ENCODE results near the gene CHSY3.

The CHSY3 gene

GRCh38 chr5:130032807-130033206, 128.5 kb downstream of the CHSY3 start:
- Histone ChIP-seq H3K9me3 (ENCODE audit: control insufficient read depth, insufficient read depth, low read depth, low read length) (no peaks in the 10 kb centered on the region), H3K4me1 (ENCODE audit: control insufficient read depth, insufficient read depth, low read length) (no peaks in the 10 kb centered on the region), H3K4me3 (ENCODE audit: low read depth, low read length) (no peak overlapping the region), H3K36me3 (ENCODE audit: control insufficient read depth in 2 of 2, insufficient read depth in 1 of 2, low read length in 2 of 2) (no peaks in the 10 kb centered on the region), H3K27ac (ENCODE audit: extremely low read depth, low read depth, low read length) (no peak overlapping the region)
- TF ChIP-seq ZBTB10 (tag by site-specific recombination; IDR thresholded peaks at IDR 0.05) (no peak), ZNF133 (tag by site-specific recombination; IDR thresholded peaks at IDR 0.05) (no peak), ZNF645 (tag by site-specific recombination; IDR thresholded peaks at IDR 0.05) (no peak), ZNF692 (tag by site-specific recombination; IDR thresholded peaks at IDR 0.05) (no peak), ZNF658 (tag by site-specific recombination; IDR thresholded peaks at IDR 0.05) (no peak), GLI2 (tag by site-specific recombination; IDR thresholded peaks at IDR 0.05; ENCODE audit: borderline replicate concordance, low read depth) (no peak), ZNF248 (tag by site-specific recombination; IDR thresholded peaks at IDR 0.05) (no peak), ZNF530 (tag by site-specific recombination; IDR thresholded peaks at IDR 0.05; ENCODE audit: low read depth) (no peak), ZNF544 (tag by site-specific recombination; IDR thresholded peaks at IDR 0.05) (no peak), GFI1B (tag by site-specific recombination; IDR thresholded peaks at IDR 0.05) (no peak), ELK4 (IDR thresholded peaks at IDR 0.05; ENCODE audit: borderline replicate concordance, low read depth, low read length) (no peak), ZFHX2 (tag by site-specific recombination; conservative IDR thresholded peaks at IDR 0.05) (no peak), ZNF341 (tag by site-specific recombination; IDR thresholded peaks at IDR 0.05; ENCODE audit: low read depth) (no peak), ZNF174 (tag by site-specific recombination; IDR thresholded peaks at IDR 0.05) (no peak)
- POLR2A ChIA-PET = no interaction called here
- CTCF ChIA-PET = interaction anchor here (0.6 kb wide), 1 partner anchor 19 kb away, joined by 3 read pairs; no protein-coding TSS in a partner anchor

- H3K27ac ChIP-seq (ENCODE audit: extremely low read depth, low read depth, low read length) = no peak overlapping the region
- ChIA-PET CTCF (no interaction called here), POLR2A (no interaction called here)
- H3K4me3 ChIP-seq (ENCODE audit: low read depth, low read length) = no peak overlapping the region
- H3K4me1 ChIP-seq (ENCODE audit: control insufficient read depth, insufficient read depth, low read length) = no peaks in the 10 kb centered on the region
- H3K36me3 ChIP-seq (ENCODE audit: control insufficient read depth in 2 of 2, insufficient read depth in 1 of 2, low read length in 2 of 2) = no peaks in the 10 kb centered on the region
- TF ChIP-seq ZNF148 (tag by site-specific recombination; IDR thresholded peaks at IDR 0.05; ENCODE audit: borderline replicate concordance) = no peak
- no peak for TF ChIP-seq HOXC10 (CRISPR knock-in tag; IDR thresholded peaks at IDR 0.05)
- TF ChIP-seq ELK4 (IDR thresholded peaks at IDR 0.05; ENCODE audit: borderline replicate concordance, low read depth, low read length) = no peak
- TF ChIP-seq ZNF221 (tag by site-specific recombination; IDR thresholded peaks at IDR 0.05; ENCODE audit: borderline replicate concordance) = no peak
- TF ChIP-seq ZNF596 (tag by site-specific recombination; IDR thresholded peaks at IDR 0.05) = no peak
- TF ChIP-seq ZNF211 (tag by site-specific recombination; IDR thresholded peaks at IDR 0.05; ENCODE audit: low read depth) = no peak
- TF ChIP-seq ZNF426 (tag by site-specific recombination; IDR thresholded peaks at IDR 0.05) = no peak
- no peak for TF ChIP-seq ZNF776 (tag by site-specific recombination; IDR thresholded peaks at IDR 0.05; ENCODE audit: borderline replicate concordance)
- no peaks in the 10 kb centered on the region for H3K9me3 ChIP-seq (ENCODE audit: control insufficient read depth, insufficient read depth, low read depth, low read length)
These were observed 130.4 kb downstream of the CHSY3 start for GRCh38 chr5:130034566-130035210.

Data from HEK293 (cell line).